HG03442 (cell line): ENCODE data around the gene YWHAH.
A peak's percentile ranks its signal among the peaks of the same experiment; 100 is the strongest.

Source experiments
- ATAC-seq: cut with Tn5 transposase; IDR thresholded peaks from one replicate; pipeline ENCODE4 v1.9.1; 2021; ENCODE audit warnings: mild to moderate bottlenecking, moderate library complexity; ENCODE audit not compliant: unreplicated experiment

Gene YWHAH

DNA sequence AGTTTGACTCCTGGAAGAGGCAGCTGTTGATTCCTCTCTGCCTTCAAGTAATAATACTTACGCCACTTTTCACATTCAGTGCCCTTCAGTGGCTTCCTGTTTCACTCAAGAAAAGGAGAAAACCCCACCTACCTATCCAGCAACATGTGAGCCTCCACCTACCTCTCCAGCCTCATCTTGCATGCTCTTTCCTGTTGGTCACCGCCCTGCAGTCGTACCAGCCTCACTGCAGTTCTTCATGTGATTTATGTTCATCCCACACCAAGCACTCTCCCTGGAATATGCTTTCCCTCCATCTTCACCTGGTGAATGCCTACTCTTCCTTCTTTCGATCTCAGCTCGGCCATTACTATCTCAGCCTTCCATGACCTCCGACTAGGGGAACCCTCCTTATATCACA lies 21.8 kb upstream of the YWHAH start:
- ATAC-seq = no peak

DNA sequence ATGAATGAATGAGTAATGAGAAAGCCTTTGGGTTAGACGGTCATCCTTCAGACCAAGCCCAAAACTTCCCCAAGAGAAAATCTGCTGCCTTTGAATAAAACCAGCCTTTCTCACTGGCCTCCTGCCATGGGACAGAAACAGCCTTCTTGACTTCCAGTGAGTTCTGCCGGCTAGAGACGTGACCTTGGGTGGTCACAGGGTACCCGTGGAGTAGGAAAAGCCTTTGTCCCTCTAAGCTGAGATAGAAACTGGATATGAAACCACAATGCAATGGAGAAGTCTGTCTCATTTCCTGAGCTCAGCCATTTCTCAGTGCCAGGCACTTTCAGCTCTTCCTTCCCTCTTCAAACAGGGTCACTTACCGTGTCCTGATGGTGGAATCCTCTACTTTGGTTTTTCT lies 21.2 kb upstream of the YWHAH start:
- no peak for ATAC-seq

- ATAC-seq = no peak
Observed at GRCh38 chr22:31923747-31924146, 20.6 kb upstream of the YWHAH start.

DNA sequence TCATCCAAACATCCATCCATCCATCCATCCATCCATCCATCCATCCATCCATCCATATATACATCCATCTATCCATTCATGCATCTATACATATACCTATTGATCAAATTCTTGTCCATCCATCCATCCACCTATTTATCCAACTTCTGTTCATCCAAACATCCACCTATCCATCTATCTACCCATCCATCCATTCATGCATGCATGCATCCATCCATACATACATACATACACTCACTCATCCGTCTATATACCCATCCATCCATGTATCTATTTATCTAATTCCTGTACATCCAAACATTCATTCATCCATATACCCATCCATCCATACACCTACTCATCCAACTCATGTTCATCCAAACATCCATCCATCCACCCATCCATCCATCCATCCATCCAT lies 19.3 kb upstream of the YWHAH start:
- no peak for ATAC-seq

- no peak for ATAC-seq
Observed at GRCh38 chr22:31926024-31926423, 18.3 kb upstream of the YWHAH start.

GRCh38 chr22:31926969-31927368 lies 17.4 kb upstream of the YWHAH start:
- no peak for ATAC-seq

- ATAC-seq = no peak
Observed at GRCh38 chr22:31927562-31927961, 16.8 kb upstream of the YWHAH start.

GRCh38 chr22:31929167-31929930 lies 15.0 kb upstream of the YWHAH start:
- ATAC-seq = no peak

GRCh38 chr22:31932863-31933262 lies 11.5 kb upstream of the YWHAH start:
- ATAC-seq = no peak

- ATAC-seq = no peak
Observed at GRCh38 chr22:31933406-31933805, 10.9 kb upstream of the YWHAH start.

GRCh38 chr22:31933816-31934482 lies 10.4 kb upstream of the YWHAH start:
- ATAC-seq = no peak

DNA sequence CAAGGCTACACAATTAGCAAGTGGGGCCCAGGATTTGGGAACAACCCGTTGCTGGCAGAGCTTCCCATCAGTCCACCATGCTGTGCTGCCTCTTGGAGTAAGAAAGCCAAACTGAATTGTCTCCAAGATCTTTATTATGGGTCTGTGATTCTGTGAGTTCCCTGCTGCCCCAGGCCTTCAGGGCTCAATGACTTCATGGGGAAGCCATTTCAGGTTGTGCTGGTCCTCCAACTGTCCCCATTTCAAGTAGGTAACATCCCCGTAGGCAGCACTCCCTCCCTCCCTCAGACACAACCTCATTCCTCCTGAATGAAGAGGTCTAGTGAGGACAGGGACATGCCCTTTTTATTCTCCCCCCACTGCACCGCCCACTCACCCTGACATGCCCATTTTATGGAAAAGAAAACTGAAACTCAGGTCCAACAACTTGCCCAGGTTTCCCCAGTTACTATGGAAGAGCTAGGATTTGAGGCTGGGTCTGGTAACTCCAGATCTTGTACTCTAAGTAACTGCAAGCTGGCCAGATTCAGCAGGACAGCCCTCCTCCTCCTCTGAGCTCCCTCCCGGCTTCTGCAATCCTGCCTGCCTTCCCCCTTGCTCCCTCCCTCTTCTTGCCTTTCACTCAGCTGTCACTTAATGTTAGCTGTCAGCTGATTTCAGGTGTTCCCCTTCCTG lies 8.2 kb upstream of the YWHAH start:
- no peak for ATAC-seq

DNA sequence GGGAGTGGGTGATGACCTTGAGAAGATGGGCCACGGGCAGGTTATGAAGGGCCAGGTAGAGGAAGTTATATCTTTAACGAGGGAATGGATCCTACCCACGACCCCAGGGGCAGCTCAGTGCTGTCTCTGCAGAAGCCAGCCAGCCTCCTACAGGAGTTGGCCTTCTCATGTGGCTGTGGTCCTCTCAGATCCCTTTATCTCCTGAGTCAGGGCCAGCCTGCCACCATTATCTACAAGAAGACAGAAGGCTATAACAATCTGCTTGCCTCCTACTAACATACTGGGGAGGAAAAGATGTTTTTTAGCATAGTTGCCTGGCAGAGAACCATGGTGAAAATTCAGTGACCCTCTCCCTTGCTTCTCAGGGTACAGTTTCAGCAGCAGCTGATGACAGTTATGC lies 7.0 kb upstream of the YWHAH start:
- ATAC-seq = no peak

DNA sequence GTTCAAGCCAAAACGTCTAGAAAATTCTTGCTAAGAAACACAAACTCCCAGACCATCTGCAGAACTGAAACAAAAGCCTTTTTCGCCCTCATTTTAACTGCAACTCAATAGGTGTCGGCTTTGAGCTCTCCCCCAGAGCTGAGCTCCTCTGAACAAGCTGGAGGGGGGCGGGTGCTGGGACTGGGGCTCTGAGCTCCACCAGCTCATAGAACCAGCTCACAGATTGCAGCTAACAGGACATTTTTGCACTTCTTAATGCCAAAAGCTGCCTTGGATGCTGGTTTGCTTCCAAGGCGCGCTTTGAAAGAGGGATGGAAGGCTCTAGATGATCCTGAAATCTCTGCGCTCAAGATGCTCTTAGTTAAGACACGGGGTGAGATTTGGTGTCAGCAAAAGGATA lies 6.0 kb upstream of the YWHAH start:
- ATAC-seq = no peak

DNA sequence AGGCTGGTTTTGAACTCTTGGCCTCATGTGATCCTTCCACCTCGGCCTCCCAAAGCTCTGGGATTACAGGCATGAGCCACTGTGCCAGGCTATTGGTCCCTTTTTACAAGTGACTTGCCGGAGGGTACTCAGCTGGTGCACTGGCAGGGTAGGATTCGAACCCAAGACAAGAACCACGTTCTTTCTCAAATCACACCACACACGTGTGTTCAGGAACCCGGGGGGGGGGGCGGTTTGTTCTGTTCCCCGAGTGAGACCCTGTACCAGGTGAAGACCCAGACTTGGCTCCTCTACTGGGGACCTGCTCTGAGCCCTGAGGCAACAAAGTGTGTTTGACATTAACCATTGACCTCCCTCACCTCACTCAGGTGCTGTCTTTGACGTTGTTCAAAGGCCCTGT lies 3.8 kb upstream of the YWHAH start:
- no peak for ATAC-seq

DNA sequence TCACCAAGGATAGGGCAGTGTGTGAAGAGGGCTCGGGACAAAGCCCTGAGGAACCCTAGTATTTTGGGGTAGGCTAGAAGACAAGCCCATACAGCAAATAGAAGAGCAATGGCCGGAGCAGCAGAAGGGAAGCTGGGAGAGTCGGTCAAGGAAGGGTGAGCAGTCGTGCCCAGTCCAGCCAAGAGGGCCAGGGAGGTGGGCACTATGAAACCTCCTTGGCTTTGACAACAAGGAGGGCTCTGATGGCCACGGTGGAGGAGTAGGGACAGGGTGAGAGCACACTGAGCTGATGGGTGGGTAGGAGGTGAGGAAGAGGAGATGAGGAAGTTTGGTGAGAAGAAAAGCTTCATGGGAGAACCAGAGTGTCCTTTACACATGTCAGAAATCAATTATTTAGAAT lies 2.2 kb upstream of the YWHAH start:
- no peak for ATAC-seq

GRCh38 chr22:31943206-31943977 lies 943 bp upstream of the YWHAH start:
- ATAC-seq = no peak

GRCh38 chr22:31944700-31945442 lies 536 bp downstream of the YWHAH start:
- ATAC-seq = peak; percentile 3

DNA sequence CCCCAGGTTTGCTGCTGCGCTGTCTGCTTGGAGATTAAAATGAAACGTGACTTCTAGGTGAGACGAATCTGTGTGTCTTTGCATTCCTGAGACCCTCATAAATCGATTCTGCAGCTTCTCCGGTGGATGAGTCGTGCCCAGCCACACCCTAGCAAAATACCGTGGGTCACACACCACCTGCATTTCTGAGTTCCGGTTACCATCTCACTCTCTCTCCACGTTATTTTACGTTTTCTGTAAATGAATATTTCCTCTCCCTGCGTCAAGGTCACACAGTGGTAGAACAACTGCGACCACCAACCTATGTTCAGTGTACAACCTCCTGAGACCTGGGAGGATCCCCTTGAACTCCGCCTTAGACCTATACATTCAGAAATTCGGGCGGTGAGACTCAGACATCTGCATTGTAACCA lies 1.1 kb downstream of the YWHAH start:
- ATAC-seq = no peak

GRCh38 chr22:31945971-31946680 lies 1.8 kb downstream of the YWHAH start:
- no peak for ATAC-seq
